ENCODE results near the gene DMAP1.

DNA sequence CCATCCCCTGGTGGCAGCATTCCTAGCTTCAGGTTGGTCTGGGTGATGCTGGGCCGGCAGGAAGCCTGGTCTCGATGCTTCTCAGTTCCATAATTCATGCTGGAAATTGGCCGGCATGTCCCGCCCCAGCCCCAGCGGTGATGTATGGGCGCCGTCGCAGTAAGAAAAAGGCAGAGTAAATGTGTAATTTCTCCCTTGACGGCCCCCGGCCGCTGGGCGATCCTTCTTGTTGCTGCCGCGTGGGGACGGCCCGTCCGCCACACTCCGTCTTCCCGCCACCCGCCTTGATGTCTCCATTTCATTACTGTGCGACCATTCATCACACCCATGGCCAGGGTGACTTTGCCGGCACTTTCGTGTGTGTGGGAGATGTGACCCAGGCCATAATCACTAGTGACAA is 8.5 kb downstream of the DMAP1 start:
- TF ChIP-seq, protein P1, sequence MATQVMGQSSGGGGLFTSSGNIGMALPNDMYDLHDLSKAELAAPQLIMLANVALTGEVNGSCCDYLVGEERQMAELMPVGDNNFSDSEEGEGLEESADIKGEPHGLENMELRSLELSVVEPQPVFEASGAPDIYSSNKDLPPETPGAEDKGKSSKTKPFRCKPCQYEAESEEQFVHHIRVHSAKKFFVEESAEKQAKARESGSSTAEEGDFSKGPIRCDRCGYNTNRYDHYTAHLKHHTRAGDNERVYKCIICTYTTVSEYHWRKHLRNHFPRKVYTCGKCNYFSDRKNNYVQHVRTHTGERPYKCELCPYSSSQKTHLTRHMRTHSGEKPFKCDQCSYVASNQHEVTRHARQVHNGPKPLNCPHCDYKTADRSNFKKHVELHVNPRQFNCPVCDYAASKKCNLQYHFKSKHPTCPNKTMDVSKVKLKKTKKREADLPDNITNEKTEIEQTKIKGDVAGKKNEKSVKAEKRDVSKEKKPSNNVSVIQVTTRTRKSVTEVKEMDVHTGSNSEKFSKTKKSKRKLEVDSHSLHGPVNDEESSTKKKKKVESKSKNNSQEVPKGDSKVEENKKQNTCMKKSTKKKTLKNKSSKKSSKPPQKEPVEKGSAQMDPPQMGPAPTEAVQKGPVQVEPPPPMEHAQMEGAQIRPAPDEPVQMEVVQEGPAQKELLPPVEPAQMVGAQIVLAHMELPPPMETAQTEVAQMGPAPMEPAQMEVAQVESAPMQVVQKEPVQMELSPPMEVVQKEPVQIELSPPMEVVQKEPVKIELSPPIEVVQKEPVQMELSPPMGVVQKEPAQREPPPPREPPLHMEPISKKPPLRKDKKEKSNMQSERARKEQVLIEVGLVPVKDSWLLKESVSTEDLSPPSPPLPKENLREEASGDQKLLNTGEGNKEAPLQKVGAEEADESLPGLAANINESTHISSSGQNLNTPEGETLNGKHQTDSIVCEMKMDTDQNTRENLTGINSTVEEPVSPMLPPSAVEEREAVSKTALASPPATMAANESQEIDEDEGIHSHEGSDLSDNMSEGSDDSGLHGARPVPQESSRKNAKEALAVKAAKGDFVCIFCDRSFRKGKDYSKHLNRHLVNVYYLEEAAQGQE (IDR thresholded peaks at IDR 0.05; ENCODE audit: low read depth): no peak
- TF ChIP-seq, protein P2, sequence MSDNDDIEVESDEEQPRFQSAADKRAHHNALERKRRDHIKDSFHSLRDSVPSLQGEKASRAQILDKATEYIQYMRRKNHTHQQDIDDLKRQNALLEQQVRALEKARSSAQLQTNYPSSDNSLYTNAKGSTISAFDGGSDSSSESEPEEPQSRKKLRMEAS (IDR thresholded peaks at IDR 0.05): no peak
- TF ChIP-seq EP300 (IDR thresholded peaks at IDR 0.05; ENCODE audit: borderline replicate concordance): no peak
- TF ChIP-seq EGR1 (IDR thresholded peaks at IDR 0.05): no peak
- TF ChIP-seq FOXM1 (IDR thresholded peaks at IDR 0.05; ENCODE audit: borderline replicate concordance, low read depth): no peak
- TF ChIP-seq CEBPB (IDR thresholded peaks at IDR 0.05): no peak
- TF ChIP-seq YY1 (IDR thresholded peaks at IDR 0.05; ENCODE audit: low read depth): no peak
- TF ChIP-seq RAD21 (IDR thresholded peaks at IDR 0.05; ENCODE audit: low read depth): no peak
- TF ChIP-seq CREB1 (IDR thresholded peaks at IDR 0.05; ENCODE audit: low read depth): no peak
- TF ChIP-seq TAF1 (IDR thresholded peaks at IDR 0.05; ENCODE audit: low read depth): no peak
- TF ChIP-seq, protein P3, sequence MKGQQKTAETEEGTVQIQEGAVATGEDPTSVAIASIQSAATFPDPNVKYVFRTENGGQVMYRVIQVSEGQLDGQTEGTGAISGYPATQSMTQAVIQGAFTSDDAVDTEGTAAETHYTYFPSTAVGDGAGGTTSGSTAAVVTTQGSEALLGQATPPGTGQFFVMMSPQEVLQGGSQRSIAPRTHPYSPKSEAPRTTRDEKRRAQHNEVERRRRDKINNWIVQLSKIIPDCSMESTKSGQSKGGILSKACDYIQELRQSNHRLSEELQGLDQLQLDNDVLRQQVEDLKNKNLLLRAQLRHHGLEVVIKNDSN (IDR thresholded peaks at IDR 0.05): no peak
- TF ChIP-seq ZBTB7A (IDR thresholded peaks at IDR 0.05; ENCODE audit: low read depth): no peak
